Spleen (tissue), 7 donors: ENCODE results near the gene MPP7.

ENCODE experiments used
- POLR2A ChIP-seq, 3 donors: fragments of 450-650 bp; IDR thresholded peaks; one replicate each; pipeline ENCODE4 v1.5.1; 2017; ENCODE audit warnings: antibody characterized with exemption in 3 of 3, mild to moderate bottlenecking in 1 of 3
- POLR2AphosphoS5 ChIP-seq, 3 donors: sonication (generic); formaldehyde crosslinking; IDR thresholded peaks; one replicate each; pipeline ENCODE4 v1.5.1; 2017; ENCODE audit warnings: antibody characterized with exemption in 3 of 3
- TF ChIP-seq, protein P1 (sequence below), 11 experiments: fragments of 200-600 bp in 7 of 11; fragments of 450-650 bp in 4 of 11; sonication (generic) in 4 of 11; IDR thresholded peaks in 8 of 11; conservative IDR thresholded peaks in 3 of 11; 1 replicate in 7 of 11; 2 replicates in 4 of 11; pipeline versions ENCODE4 v1.4.0 to v1.8.0; 2016 to 2021; ENCODE audit warnings: antibody characterized with exemption in 11 of 11, inconsistent platforms in 4 of 11, mild to moderate bottlenecking in 1 of 11
- donor health status: DM: no; HTN: no; CAD: no; lungs with moderate emphysema.
- donor health status: DM: no; HTN: no; CAD: no.
- donor health status: DM: no; HTN: no; CAD: no.

DNA sequence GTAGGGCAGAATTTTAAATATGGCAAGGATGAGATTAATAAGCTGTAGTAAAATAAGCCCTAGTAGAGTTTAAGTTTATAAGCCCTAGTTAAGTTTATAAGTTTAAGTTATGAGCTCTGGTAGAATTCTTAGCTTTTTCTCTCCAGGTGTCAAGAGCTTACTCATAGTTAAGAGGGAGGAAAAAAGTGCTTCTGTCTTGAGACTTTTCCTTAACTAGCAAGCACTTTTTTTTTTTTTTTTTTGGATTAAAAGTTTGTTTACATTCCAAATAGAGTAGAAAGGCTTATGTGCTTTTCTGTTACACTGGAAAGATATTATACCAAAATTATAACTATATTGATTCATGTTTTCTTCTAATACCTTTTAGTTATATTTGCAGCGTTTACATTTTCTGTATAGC lies 25.5 kb upstream of the MPP7 start:
- TF ChIP-seq, protein P1, sequence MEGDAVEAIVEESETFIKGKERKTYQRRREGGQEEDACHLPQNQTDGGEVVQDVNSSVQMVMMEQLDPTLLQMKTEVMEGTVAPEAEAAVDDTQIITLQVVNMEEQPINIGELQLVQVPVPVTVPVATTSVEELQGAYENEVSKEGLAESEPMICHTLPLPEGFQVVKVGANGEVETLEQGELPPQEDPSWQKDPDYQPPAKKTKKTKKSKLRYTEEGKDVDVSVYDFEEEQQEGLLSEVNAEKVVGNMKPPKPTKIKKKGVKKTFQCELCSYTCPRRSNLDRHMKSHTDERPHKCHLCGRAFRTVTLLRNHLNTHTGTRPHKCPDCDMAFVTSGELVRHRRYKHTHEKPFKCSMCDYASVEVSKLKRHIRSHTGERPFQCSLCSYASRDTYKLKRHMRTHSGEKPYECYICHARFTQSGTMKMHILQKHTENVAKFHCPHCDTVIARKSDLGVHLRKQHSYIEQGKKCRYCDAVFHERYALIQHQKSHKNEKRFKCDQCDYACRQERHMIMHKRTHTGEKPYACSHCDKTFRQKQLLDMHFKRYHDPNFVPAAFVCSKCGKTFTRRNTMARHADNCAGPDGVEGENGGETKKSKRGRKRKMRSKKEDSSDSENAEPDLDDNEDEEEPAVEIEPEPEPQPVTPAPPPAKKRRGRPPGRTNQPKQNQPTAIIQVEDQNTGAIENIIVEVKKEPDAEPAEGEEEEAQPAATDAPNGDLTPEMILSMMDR (IDR thresholded peaks at IDR 0.05 in 8 of 11, conservative IDR thresholded peaks at IDR 0.05 in 3 of 11) = no peak
- TF ChIP-seq POLR2A (IDR thresholded peaks at IDR 0.05) (no peak), POLR2AphosphoS5 (IDR thresholded peaks at IDR 0.05) (no peak)
